Keratinocyte (primary cell): Measurements from ENCODE around the gene KANK2. TPM values are rescaled to one million over a fixed set of nuclear protein-coding genes. Genes with fewer than 3 reads are reported as not detected.

Experiments used
- DNase-seq: peaks from one replicate; pipeline ENCODE4 v3.0.0-alpha.2; 2011; ENCODE audit warnings: low read depth, missing footprints, low spot score
- FAIRE-seq: peaks from 2 replicates; lab custom pipeline; 2011; peaks lifted over from hg19 to GRCh38; lab: Jason Lieb, UNC
- H2AFZ ChIP-seq: 2 replicates; pipeline ENCODE4 v1.6.0; 2012; ENCODE audit warnings: low read length, control low read depth, inconsistent platforms; ENCODE audit not compliant: control insufficient read depth
- H3K27ac ChIP-seq: 2 replicates; pipeline ENCODE4 v1.5.1; 2011; ENCODE audit warnings: low read length; ENCODE audit not compliant: control insufficient read depth, insufficient read depth
- H3K27me3 ChIP-seq: 3 replicates; pipeline ENCODE4 v1.6.0; 2011; ENCODE audit warnings: low read length; ENCODE audit not compliant: control insufficient read depth, insufficient read depth; ENCODE audit errors: extremely low read depth
- H3K36me3 ChIP-seq, 2 experiments: 2 replicates in 1 of 2; 3 replicates in 1 of 2; pipeline ENCODE4 v1.5.1; 2011; ENCODE audit warnings: low read length in 2 of 2, mild to moderate bottlenecking in 1 of 2; ENCODE audit not compliant: control insufficient read depth in 2 of 2, insufficient read depth in 2 of 2; ENCODE audit errors: extremely low read depth in 1 of 2
- H3K4me1 ChIP-seq: 3 replicates; pipeline ENCODE4 v1.5.1; 2011; ENCODE audit warnings: low read length; ENCODE audit not compliant: control insufficient read depth, insufficient read depth; ENCODE audit errors: extremely low read depth
- H3K4me2 ChIP-seq: 3 replicates; pipeline ENCODE4 v1.6.0; 2011; ENCODE audit warnings: low read depth, low read length; ENCODE audit not compliant: control insufficient read depth, insufficient read depth; ENCODE audit errors: extremely low read depth
- H3K4me3 ChIP-seq, 3 experiments: fragments of 200-600 bp in 1 of 3; sonication (generic) in 1 of 3; 2 replicates in 2 of 3; 3 replicates in 1 of 3; pipeline ENCODE4 v1.5.1; 2011 to 2016; ENCODE audit warnings: low read length in 3 of 3, mild to moderate bottlenecking in 3 of 3, control low read depth in 2 of 3, inconsistent platforms in 1 of 3, low read depth in 1 of 3, mixed read lengths in 1 of 3, mixed run types in 1 of 3, moderate library complexity in 1 of 3; ENCODE audit not compliant: control insufficient read depth in 2 of 3, insufficient read depth in 2 of 3; ENCODE audit errors: extremely low read depth in 1 of 3
- H3K79me2 ChIP-seq: 2 replicates; pipeline ENCODE4 v1.6.0; 2012; ENCODE audit warnings: low read length; ENCODE audit not compliant: control insufficient read depth, insufficient read depth
- H3K9ac ChIP-seq: 3 replicates; pipeline ENCODE4 v1.6.0; 2011; ENCODE audit warnings: low read length; ENCODE audit not compliant: control insufficient read depth, insufficient read depth; ENCODE audit errors: extremely low read depth
- H3K9me1 ChIP-seq: 3 replicates; pipeline ENCODE4 v1.6.0; 2011; ENCODE audit warnings: low read length; ENCODE audit not compliant: control insufficient read depth, insufficient read depth; ENCODE audit errors: extremely low read depth
- H3K9me3 ChIP-seq: 2 replicates; pipeline ENCODE4 v1.5.1; 2012; ENCODE audit warnings: low read depth, low read length; ENCODE audit not compliant: control insufficient read depth
- H4K20me1 ChIP-seq: 3 replicates; pipeline ENCODE4 v1.6.0; 2011; ENCODE audit warnings: low read length; ENCODE audit not compliant: control insufficient read depth, insufficient read depth; ENCODE audit errors: extremely low read depth
- CTCF ChIP-seq, 3 experiments: IDR thresholded peaks in 1 of 3; conservative IDR thresholded peaks in 1 of 3; optimal IDR thresholded peaks in 1 of 3; 2 replicates in 2 of 3; 3 replicates in 1 of 3; pipeline versions ENCODE3 to v1.5.1; 2011; ENCODE audit warnings: low read length in 3 of 3, mild to moderate bottlenecking in 3 of 3, moderate library complexity in 2 of 3, control low read depth in 1 of 3, inconsistent platforms in 1 of 3; ENCODE audit not compliant: insufficient read depth in 2 of 3; ENCODE audit errors: extremely low read depth in 1 of 3
- EZH2 ChIP-seq: IDR thresholded peaks from one replicate; pipeline ENCODE4 v1.6.1; 2012; ENCODE audit warnings: inconsistent platforms, mild to moderate bottlenecking, low read length, moderate library complexity
- dilution Hi-C: fragments of 300-500 bp; cut with MboI; formaldehyde crosslinking; loops from one replicate; pipeline ENCODE4 v1.7.0; 2020; ENCODE audit warnings: low sequenced_read_pairs; ENCODE audit not compliant: extremely low pct_ligation_motif_present
- polyA plus RNA-seq, 5 experiments: library from polyadenylated mRNA; depleted of rRNA in 3 of 5; stranded (reverse) in 3 of 5; stranded (forward) in 1 of 5; unstranded in 1 of 5; fragments of >200 nt; gene quantifications; 1 replicate in 1 of 5; 2 replicates in 3 of 5; 3 replicates in 1 of 5; pipeline versions ENCODE4 v1.2.1 to v1.2.3, GENCODE V29; 2011 to 2012; ENCODE audit warnings: missing spikeins in 2 of 5, low read depth in 1 of 5, low replicate concordance in 1 of 5

KANK2 gene
- polyA plus RNA-seq, 1 donor (not counting 4 experiments of a cell fraction or from before 2014, with no cell fraction given) = 2.8 TPM

DNA sequence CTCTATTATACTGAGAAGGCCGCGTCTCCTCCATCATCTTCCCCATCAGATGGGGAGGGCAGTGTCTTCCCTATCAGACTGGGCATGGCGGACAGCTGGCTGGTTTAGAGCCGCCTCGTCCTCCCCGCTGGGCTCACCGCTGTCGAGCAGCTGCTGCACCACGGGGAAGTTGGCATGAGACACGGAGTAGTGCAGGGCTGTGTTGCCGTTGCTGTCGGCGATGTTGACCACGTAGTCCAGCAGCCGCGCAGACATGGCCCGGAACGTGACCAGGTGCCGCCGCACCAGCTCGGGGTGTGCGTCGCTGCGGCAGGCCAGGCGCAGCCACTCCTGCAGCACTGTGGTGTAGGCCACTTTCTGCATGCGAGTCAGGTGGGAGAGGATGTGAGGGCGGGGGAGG, 23.0 kb downstream of the KANK2 start:
- Histone ChIP-seq H3K9ac (no peak overlapping the region), H3K9me1 (no peaks in the 10 kb centered on the region), H3K79me2 (no peaks in the 10 kb centered on the region), H3K27ac (no peak overlapping the region), H3K4me2 (no peak overlapping the region), H2AFZ (no peak overlapping the region), H4K20me1 (no peaks in the 10 kb centered on the region), H3K4me3 (no peak overlapping the region), H3K4me1 (no peaks in the 10 kb centered on the region), H3K36me3 (no peaks in the 10 kb centered on the region), H3K27me3 (no peaks in the 10 kb centered on the region), H3K9me3 (no peaks in the 10 kb centered on the region)
- TF ChIP-seq CTCF (optimal IDR thresholded peaks at IDR 0.05 in 1 of 3, IDR thresholded peaks at IDR 0.05 in 1 of 3, conservative IDR thresholded peaks at IDR 0.05 in 1 of 3; ENCODE audit: extremely low read depth in 1 of 3, insufficient read depth in 2 of 3, low read length in 3 of 3) = no peak
- TF ChIP-seq EZH2 = no peak
- no peak for DNase-seq
- no peak for FAIRE-seq
- dilution Hi-C loops = no loop called here

GRCh38 chr19:11173516-11174155, 23.7 kb downstream of the KANK2 start:
- Histone ChIP-seq H3K36me3 (no peaks in the 10 kb centered on the region), H4K20me1 (no peaks in the 10 kb centered on the region), H3K4me2 (no peak overlapping the region), H3K27ac (no peak overlapping the region), H3K9me3 (no peaks in the 10 kb centered on the region), H3K4me3 (no peak overlapping the region), H3K4me1 (peaks cover 6% of the 10 kb centered on the region), H3K27me3 (no peaks in the 10 kb centered on the region), H3K9me1 (no peaks in the 10 kb centered on the region), H3K79me2 (no peaks in the 10 kb centered on the region), H2AFZ (no peak overlapping the region), H3K9ac (no peak overlapping the region)
- no peak for FAIRE-seq
- dilution Hi-C loops = no loop called here
- DNase-seq = no peak
- TF ChIP-seq EZH2 = no peak
- TF ChIP-seq CTCF (optimal IDR thresholded peaks at IDR 0.05 in 1 of 3, IDR thresholded peaks at IDR 0.05 in 1 of 3, conservative IDR thresholded peaks at IDR 0.05 in 1 of 3; ENCODE audit: extremely low read depth in 1 of 3, insufficient read depth in 2 of 3, low read length in 3 of 3) = no peak
